ENCODE data around the gene PAEP.

DNA sequence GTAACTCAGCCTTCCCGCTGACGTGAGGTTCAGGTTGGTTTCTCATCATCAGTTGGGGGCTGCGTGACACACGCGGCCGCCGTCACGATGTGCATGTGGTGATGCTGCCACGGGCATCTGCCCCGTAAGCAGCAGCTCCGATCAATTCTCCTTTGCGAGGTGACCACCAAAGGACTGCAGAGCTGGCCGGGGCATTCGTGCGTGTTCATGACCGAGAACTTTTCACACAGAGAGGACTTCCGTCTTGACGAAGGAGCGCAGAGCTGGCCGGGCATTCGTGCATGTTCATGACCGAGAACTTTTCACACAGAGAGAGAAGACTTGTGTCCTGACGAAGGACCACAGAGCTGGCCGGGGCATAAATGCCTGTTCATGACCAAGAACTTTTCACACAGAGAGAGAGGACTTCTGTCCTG is 44.1 kb upstream of the PAEP start:
- TF ChIP-seq, protein P1, sequence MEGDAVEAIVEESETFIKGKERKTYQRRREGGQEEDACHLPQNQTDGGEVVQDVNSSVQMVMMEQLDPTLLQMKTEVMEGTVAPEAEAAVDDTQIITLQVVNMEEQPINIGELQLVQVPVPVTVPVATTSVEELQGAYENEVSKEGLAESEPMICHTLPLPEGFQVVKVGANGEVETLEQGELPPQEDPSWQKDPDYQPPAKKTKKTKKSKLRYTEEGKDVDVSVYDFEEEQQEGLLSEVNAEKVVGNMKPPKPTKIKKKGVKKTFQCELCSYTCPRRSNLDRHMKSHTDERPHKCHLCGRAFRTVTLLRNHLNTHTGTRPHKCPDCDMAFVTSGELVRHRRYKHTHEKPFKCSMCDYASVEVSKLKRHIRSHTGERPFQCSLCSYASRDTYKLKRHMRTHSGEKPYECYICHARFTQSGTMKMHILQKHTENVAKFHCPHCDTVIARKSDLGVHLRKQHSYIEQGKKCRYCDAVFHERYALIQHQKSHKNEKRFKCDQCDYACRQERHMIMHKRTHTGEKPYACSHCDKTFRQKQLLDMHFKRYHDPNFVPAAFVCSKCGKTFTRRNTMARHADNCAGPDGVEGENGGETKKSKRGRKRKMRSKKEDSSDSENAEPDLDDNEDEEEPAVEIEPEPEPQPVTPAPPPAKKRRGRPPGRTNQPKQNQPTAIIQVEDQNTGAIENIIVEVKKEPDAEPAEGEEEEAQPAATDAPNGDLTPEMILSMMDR (IDR thresholded peaks at IDR 0.05): no peak
- TF ChIP-seq POLR2AphosphoS5 (IDR thresholded peaks at IDR 0.05) (no peak), POLR2A (IDR thresholded peaks at IDR 0.05) (no peak)

Data from breast epithelium (tissue), 3 donors.